ENCODE data around the gene LRSAM1. TPM values are rescaled to one million over a fixed set of nuclear protein-coding genes. Genes with fewer than 3 reads are reported as not detected.

LRSAM1 gene
- polyA plus RNA-seq, 1 donor (not counting 4 experiments of a cell fraction or from before 2014, with no cell fraction given): 5.2 TPM

DNA sequence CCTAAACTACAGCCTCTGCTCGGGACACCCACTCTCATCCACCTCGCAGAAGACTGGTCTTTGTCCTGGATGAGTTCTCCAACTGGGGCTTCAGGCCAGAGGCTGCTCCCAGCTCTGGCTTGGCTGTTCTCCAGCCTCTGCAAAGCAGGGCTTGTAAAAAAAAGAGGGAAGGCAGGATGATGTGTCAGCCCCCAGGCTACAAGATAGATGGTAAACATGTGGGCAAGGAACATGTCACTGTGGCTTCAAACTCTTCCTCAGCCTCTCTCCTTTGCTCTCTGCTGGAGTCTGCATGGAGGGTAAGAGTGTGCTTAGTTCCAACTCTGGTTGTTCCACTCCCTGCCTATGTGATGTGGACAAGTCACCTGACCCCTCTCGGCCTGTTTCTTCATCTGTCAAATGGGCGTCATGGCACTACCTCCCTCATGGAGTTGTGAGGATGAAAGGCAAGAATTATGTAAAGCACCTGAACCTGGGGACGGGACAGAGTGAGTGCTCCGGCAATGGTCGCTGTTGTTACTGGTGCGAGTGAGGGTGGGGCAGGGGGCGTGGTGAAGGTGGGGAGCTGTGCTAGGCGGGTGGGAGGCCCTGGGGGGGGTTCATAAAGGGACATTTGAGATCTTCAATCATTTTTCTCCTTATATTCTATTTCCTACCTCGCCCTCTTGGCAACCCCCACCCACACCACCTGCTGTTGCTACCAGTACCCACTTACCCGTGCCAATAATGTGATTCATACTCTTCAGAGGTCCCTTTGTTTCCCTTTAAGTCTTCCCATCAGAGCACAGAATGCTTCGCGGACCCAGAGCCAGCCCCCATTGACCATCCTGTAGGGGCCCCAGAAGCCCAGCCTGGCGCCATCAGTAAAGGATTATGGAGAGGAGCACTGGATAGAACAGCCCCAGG, 33.9 kb upstream of the LRSAM1 start:
- Histone ChIP-seq H2AFZ (ENCODE audit: control insufficient read depth, low read length) (no peak overlapping the region), H3K9ac (ENCODE audit: control insufficient read depth, extremely low read depth, insufficient read depth, low read length) (no peak overlapping the region), H3K27ac (ENCODE audit: control insufficient read depth, insufficient read depth, low read length) (no peak overlapping the region), H3K9me1 (ENCODE audit: control insufficient read depth, extremely low read depth, insufficient read depth, low read length) (peaks cover 2% of the 10 kb centered on the region), H3K4me3 (ENCODE audit: control insufficient read depth in 2 of 3, extremely low read depth in 1 of 3, insufficient read depth in 2 of 3, low read depth in 1 of 3, low read length in 3 of 3) (peak overlapping the region in 2 of 3 experiments; percentile 2 to 17), H3K9me3 (ENCODE audit: control insufficient read depth, low read depth, low read length) (no peaks in the 10 kb centered on the region), H3K4me1 (ENCODE audit: control insufficient read depth, extremely low read depth, insufficient read depth, low read length) (peaks cover 25% of the 10 kb centered on the region), H3K27me3 (ENCODE audit: control insufficient read depth, extremely low read depth, insufficient read depth, low read length) (no peaks in the 10 kb centered on the region), H3K4me2 (ENCODE audit: control insufficient read depth, extremely low read depth, insufficient read depth, low read depth, low read length) (peak overlapping the region; percentile 66), H3K79me2 (ENCODE audit: control insufficient read depth, insufficient read depth, low read length) (no peaks in the 10 kb centered on the region), H3K36me3 (ENCODE audit: control insufficient read depth in 2 of 2, extremely low read depth in 1 of 2, insufficient read depth in 2 of 2, low read length in 2 of 2) (no peaks in the 10 kb centered on the region), H4K20me1 (ENCODE audit: control insufficient read depth, extremely low read depth, insufficient read depth, low read length) (peaks cover 13% of the 10 kb centered on the region)
- dilution Hi-C loops (cut with MboI; ENCODE audit: extremely low pct_ligation_motif_present, low sequenced_read_pairs): no loop called here
- TF ChIP-seq, protein P1, sequence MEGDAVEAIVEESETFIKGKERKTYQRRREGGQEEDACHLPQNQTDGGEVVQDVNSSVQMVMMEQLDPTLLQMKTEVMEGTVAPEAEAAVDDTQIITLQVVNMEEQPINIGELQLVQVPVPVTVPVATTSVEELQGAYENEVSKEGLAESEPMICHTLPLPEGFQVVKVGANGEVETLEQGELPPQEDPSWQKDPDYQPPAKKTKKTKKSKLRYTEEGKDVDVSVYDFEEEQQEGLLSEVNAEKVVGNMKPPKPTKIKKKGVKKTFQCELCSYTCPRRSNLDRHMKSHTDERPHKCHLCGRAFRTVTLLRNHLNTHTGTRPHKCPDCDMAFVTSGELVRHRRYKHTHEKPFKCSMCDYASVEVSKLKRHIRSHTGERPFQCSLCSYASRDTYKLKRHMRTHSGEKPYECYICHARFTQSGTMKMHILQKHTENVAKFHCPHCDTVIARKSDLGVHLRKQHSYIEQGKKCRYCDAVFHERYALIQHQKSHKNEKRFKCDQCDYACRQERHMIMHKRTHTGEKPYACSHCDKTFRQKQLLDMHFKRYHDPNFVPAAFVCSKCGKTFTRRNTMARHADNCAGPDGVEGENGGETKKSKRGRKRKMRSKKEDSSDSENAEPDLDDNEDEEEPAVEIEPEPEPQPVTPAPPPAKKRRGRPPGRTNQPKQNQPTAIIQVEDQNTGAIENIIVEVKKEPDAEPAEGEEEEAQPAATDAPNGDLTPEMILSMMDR (optimal IDR thresholded peaks at IDR 0.05 in 1 of 3, IDR thresholded peaks at IDR 0.05 in 1 of 3, conservative IDR thresholded peaks at IDR 0.05 in 1 of 3; ENCODE audit: extremely low read depth in 1 of 3, insufficient read depth in 2 of 3, low read length in 3 of 3): no peak
- no peak for TF ChIP-seq EZH2 (IDR thresholded peaks at IDR 0.05; ENCODE audit: low read length)
- FAIRE-seq: peak; percentile 91
- peak; percentile 85 for DNase-seq (ENCODE audit: low read depth, low spot score)

DNA sequence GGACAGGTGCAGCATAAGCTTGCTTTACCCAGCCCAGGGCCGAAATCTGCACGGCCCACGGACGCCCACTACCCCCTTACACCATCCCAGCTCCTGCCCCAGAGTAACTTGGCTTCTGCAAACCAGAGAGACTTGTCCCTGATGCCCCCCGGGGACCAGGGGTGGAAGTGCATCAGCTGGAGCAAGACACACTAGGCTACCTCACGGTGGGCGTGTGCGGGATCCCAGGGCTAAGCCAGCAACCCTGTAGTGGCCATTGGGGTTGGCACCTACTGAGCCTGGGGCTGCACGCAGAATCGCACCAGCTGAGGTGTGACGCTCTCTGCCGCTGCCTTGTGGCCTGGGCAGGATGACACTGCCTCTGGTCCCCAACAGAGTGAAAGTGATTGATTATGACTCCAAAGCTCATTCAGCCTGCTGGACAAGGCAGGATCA, 33.3 kb upstream of the LRSAM1 start:
- FAIRE-seq (no peak), DNase-seq (ENCODE audit: low read depth, low spot score) (no peak)
- H3K36me3 ChIP-seq (ENCODE audit: control insufficient read depth in 2 of 2, extremely low read depth in 1 of 2, insufficient read depth in 2 of 2, low read length in 2 of 2): no peaks in the 10 kb centered on the region
- H3K27ac ChIP-seq (ENCODE audit: control insufficient read depth, insufficient read depth, low read length): no peak overlapping the region
- H3K79me2 ChIP-seq (ENCODE audit: control insufficient read depth, insufficient read depth, low read length): no peaks in the 10 kb centered on the region
- dilution Hi-C loops (cut with MboI; ENCODE audit: extremely low pct_ligation_motif_present, low sequenced_read_pairs): no loop called here
- H3K27me3 ChIP-seq (ENCODE audit: control insufficient read depth, extremely low read depth, insufficient read depth, low read length): no peaks in the 10 kb centered on the region
- H3K9me3 ChIP-seq (ENCODE audit: control insufficient read depth, low read depth, low read length): no peaks in the 10 kb centered on the region
- H3K4me3 ChIP-seq (ENCODE audit: control insufficient read depth in 2 of 3, extremely low read depth in 1 of 3, insufficient read depth in 2 of 3, low read depth in 1 of 3, low read length in 3 of 3): no peak overlapping the region
- TF ChIP-seq, protein P1 (optimal IDR thresholded peaks at IDR 0.05 in 1 of 3, IDR thresholded peaks at IDR 0.05 in 1 of 3, conservative IDR thresholded peaks at IDR 0.05 in 1 of 3; ENCODE audit: extremely low read depth in 1 of 3, insufficient read depth in 2 of 3, low read length in 3 of 3): peak; percentile 6 to 41 (median 36)
- TF ChIP-seq EZH2 (IDR thresholded peaks at IDR 0.05; ENCODE audit: low read length): no peak
- H3K4me1 ChIP-seq (ENCODE audit: control insufficient read depth, extremely low read depth, insufficient read depth, low read length): peaks cover 32% of the 10 kb centered on the region
- peaks cover 13% of the 10 kb centered on the region for H4K20me1 ChIP-seq (ENCODE audit: control insufficient read depth, extremely low read depth, insufficient read depth, low read length)
- no peak overlapping the region for H3K9ac ChIP-seq (ENCODE audit: control insufficient read depth, extremely low read depth, insufficient read depth, low read length)
- H3K9me1 ChIP-seq (ENCODE audit: control insufficient read depth, extremely low read depth, insufficient read depth, low read length): peaks cover 2% of the 10 kb centered on the region
- H2AFZ ChIP-seq (ENCODE audit: control insufficient read depth, low read length): no peak overlapping the region
- peak overlapping the region; percentile 66 for H3K4me2 ChIP-seq (ENCODE audit: control insufficient read depth, extremely low read depth, insufficient read depth, low read depth, low read length)
